ENCODE data around the gene NXPH3.
"Not testable (repeated sequence)": the region's sequence is repeated elsewhere in the genome, so short reads cannot be mapped to it uniquely, and the experiment has no call there.

The NXPH3 gene

DNA sequence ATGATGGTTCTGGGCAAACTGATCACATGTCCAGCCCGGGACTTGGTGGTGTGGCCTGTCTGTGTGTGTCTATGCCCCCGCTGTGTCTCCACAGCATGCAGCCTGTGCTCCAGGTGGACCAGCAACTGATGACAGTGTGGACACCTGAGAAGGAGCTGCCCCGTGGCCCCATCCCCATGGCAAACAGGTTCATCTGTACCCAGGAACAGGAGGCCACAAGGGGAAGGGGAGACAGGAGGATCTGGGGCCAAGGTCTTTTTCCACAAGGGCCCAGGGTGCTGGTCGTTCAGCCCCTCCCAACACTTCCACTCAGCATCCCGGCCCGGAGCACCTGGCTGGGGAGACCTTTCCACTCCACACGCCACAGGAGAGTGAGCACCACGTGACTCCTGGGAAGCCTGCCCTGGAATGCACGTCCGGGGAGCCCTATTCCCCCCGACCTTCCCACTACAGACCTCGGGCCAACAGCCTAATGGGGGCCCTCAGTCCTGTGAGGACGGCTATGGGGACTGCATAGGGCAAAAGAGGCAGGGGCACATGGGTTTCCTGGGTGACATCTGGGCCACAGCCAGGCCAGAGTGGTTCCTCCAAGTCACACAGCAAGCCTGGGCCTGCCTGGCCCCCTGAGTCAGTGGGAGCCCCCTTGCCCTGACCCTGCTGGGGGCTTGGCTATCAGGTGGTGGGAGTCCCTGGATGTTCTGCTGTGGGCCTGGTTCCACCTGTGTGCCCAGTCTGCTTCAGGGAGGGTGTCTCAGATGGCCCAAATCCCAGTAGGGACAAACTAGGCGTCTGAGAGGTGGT, 20.8 kb upstream of the NXPH3 start:
- no peak for DNase-seq (ENCODE audit: low spot score)

DNA sequence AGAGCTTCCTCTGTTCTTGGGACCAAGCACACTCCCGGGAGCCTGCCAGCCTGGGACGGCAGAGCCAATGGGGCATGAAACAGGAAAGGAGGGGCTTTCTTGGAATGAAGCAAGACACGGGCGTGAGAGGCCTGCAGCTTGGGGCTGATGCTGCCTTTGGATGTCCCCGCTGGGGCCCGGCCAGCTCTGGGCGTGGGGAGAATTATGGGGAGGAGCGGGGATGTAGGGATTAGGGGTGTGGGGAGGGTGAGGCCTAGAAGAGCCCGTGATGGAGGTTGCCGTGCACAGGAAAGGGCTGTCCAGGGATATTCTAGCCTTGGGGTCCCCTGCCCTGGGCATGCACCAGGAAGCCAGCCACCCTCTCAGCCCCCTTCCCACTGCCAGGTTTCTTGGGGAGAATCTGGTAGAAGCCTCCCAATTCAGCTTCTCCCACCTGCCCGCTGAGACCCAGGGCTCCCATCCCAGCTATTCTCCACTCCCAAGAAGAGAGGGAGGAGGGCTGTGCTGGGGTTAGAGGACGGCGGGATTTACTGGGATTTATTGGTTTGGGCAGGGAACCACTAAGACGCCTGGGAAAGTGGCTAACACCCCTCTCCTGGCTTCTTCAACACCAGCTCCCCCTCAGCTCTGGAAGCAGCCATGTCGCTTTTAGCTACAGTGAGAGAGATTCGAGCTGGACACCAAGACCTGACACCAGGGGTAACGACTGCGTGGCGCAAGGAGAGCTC, 20.0 kb upstream of the NXPH3 start:
- DNase-seq (ENCODE audit: low spot score): no peak

DNA sequence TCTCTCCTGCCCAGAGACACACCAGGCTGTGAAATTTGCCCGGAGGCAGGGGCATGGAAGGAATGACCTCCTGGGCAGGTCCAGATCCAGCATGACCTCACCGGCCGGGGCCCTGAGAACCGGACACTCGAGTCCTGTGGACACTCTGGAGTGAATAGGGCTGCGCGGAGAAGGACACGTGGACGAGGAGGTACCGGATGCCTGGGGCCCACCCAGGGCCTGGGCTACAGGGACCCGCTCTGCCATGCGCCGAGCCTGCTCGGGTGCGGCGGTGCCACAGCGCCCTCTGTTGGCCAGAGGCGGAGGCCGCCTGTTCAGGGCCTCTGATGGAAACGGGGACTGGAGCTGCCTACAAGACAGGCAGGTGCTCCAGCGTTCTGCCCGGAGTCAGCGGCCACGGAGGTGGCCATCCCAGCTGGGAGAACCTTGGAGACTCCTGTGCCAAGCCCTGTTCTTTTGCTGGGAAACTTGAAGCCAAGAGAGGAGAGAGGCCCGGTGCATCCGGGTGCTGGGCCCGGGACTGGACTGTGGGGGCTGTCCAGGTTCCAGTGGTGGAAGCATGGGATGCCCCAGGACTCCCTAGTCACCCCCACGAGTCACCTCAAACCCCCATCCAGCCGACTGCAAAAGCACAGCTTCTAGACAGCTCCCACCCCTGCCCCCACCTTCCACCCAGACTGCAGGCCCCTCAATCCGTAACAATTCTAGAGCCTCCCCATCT, 19.3 kb upstream of the NXPH3 start:
- peak; percentile 38 for DNase-seq (ENCODE audit: low spot score)

DNA sequence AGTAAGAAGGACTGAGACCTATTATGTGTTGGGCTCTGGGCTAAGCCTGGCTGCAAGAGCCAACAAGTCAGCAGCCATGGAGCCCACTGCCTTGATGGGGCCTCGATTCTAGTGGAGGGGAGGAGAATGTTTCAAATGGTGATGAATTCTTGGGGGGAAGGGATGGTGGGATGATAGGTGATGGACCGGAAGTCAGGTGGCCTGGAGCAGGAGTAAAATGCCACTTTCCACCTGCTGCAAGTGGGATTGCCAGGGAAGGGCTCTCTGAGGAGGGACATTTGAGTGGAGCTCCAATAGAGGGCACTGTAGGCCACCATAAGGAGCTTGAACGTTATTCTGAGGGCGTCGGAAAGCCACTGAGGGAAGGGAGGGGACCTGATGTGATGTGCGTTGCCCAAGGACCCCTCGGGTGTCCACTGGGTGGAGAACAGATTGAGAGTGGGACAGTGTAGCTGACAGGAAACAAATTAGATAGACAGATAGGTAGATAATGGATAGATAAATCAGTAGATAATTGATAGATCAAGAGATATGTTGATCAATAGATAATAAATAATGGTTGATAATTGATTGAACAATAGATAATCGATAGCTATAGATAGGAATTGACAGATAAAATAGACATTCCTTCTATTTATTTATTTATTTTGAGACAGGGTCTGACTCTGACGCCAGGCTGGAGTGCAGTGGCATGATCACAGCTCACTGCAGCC, 18.2 kb upstream of the NXPH3 start:
- peak; percentile 30 for DNase-seq (ENCODE audit: low spot score)

DNA sequence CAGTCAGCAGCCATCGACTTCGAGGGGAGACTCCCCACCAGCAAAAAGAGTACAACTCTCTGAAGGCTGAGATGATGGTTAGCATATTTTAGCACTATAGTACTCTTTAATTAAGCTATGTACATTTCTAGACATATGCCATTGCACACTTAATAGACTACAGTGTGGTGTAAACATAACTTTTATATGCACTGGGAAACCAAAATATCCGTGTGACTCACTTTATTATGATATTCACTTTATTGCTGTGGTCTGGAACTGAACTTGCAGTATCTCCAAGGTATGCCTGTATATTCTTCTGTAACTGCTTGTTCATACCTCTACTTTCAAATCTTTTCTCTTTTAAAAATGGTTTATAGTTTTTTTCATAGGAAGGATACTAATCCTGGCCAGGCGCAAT, 11.0 kb upstream of the NXPH3 start:
- DNase-seq (ENCODE audit: low spot score): no peak

DNA sequence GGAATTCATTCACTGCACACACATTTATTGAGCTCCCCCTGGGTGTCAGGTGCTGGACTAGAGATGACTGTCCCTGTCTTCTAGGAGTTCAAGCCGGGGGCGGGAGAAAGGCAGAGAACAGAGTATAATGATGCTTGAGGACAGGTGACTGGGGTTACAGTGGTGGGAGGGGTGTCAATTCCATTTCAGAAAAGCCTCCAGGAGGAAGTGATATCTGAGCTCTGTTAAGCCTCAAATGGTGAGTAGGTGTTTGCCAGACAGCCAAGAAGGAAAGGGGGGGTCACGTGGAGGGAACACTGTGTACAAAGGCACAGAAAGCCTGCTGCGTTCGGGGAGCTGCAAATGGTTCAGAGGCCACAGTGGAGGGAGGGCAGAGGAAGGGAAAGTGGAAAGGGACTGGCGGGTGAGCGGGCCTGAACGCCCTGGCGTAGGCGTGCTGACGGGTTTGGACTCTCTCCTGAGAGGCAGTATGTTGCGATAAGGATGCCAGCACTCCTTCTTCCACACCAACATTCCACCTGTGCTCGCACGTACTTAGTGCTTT, 9.7 kb upstream of the NXPH3 start:
- DNase-seq (ENCODE audit: low spot score): no peak

DNA sequence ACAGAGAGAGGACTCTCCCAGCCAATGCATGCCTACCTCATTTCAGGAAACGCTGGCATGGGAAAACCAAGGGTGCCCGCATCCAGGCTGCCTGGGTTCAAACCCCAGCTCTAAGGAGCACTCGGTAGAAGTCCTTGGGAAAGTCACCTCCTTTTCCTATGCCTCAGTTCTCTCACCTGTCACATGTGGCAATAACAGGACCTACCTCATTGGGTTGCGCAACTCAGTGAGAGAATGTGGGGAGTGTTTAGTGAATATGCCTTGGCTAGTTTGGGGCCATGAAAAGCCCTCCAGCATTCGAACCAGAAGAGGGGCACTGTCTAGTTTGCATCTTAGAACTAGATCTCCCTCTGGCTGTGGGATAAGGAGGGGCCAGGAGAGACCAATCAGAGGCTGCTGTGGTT, 9.0 kb upstream of the NXPH3 start:
- no peak for DNase-seq (ENCODE audit: low spot score)

DNA sequence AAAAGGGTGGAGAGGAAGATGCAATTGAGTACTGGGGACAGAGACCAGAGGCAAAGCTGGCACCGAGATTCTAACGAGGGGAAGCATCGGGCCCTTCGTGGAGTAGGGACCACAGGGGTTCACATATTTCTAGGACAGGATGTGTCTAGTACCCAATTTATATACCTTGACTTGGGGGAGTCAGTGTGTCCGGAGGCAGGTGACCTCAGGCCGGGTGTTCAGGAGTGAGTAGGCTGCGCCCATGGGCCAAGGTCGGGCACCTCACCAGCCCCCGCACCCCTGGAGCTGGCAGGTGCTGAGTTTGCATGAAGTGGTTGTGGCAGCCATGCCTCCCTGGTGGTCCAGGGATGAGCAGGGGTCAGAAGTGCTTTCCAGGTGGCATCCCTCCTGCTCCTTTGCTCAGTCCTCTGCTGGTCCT, 8.6 kb upstream of the NXPH3 start:
- DNase-seq (ENCODE audit: low spot score): no peak

DNA sequence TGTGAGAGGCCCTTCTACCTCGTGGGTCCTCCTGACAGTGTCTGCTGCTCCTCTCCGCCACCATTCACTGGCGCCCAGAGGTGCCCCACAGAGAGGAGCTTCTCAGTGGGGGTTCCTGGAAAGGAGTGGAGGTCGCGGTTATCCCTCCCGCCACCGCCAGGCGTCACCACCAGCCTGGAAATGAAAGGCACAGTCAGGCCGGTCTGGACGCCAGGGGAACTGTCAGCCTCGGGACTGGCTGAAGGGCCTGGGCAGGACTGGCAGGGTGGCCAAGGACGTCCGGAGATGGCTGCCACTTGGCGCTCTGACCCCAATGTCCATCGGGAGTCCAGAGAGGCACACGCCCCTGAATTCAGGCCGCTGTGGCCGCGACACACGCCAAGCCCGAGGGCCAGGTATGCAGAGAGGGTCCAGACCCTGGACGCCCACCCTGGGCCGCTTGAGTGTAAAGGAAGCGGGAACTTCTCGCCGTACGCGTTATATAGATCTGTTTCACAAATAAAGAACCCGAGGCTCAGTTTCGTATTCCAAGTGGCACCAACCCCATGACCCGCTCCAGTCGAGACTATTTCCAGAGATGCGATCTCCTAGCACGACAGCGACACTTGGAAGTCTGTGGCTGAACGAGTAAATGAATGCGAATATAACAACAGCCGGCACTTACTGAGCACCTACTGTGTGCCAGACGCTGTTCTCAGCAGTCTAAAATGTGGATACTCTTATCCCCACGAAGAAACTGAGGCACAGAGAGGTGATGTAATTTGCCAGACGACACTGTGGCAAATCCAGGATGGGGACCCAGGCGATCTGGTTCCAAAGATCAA, 7.6 kb upstream of the NXPH3 start:
- peak; percentile 74 for DNase-seq (ENCODE audit: low spot score)

DNA sequence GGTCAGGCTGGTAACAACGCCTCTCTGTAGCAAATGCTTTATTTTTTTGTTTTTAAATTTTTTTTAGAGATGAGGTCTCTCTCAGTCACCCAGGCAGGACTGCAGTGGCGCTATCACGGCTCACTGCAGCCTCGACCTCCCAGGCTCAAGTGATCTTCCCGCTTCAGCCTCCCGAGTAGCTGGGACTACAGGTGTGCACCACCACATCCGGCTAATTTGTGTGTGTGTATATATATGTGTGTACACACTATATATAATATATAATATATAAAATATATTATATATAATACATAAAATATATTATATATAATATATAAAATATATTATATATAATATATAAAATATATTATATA, 7.0 kb upstream of the NXPH3 start:
- DNase-seq (ENCODE audit: low spot score): not testable (repeated sequence)

DNA sequence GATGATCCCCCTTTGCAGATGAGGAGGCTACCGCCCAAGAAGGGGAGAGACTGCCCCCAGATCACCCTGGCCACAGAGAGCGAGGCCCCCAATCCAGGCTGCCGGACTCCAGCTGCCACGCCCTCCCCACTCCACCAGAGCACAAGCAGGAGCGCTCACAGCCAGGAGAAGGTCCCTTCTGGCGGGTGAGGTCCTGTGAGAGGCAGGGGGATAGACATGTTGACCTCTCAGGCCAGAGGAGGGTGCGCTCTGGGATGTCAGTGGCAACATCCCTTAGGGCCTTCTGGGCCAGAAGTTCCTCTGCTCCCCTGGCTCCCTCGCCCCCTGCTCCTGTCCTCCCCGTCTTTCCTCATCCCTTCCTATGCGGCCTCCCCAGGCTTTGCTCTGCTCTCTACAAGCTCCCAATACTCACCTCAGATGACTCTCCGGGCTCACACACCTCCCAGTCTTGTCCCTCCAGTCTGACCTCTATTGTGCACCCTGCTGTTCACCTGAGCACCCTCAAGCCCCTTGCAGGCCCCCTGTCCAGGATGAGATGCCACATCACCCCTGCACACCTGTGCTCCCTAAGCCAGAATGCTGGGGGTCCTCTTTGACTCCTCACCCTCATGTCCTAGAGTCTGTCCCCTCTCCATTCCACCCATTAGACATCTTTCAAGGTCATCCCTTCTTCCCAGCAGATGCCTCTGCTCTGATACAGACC, 5.0 kb upstream of the NXPH3 start:
- DNase-seq (ENCODE audit: low spot score): no peak

DNA sequence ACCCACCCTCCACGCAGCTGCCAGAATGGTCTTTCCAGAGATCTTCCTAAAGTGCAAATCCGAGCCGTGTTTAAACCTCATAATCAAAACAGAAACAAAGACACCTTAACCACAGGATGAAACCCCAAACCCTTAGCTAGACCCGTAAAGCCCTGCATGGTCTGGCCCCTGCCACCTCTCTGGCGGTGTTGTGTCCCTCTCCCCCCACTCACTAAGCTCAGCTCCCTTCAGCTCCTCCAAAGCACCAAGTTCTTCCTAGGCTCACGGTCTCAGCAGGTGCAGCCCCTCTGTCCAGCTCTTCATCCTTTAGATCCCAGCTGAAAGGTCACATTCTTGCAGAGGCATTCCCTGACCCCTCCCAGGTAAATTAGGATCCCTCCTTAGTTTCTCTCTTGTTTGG, 4.4 kb upstream of the NXPH3 start:
- DNase-seq (ENCODE audit: low spot score): no peak

DNA sequence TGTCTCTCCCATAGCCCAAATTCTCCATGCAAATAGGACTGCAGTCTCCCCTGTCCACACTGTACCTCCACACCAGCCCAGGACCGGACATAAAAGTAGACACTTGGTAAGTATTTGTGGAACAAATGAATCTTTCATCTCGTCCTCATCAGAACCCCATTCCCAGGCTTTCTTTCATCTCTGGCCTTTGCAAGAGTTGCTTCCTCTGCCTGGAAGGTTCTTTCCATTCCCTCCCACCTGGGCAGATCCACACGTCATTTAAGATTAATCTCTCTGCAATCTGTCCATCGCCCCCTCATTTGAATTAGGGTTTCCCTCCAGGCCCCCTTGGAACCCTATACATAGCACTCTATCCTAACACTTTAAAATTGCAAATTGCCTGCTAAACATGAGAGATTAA, 3.9 kb upstream of the NXPH3 start:
- DNase-seq (ENCODE audit: low spot score): no peak

DNA sequence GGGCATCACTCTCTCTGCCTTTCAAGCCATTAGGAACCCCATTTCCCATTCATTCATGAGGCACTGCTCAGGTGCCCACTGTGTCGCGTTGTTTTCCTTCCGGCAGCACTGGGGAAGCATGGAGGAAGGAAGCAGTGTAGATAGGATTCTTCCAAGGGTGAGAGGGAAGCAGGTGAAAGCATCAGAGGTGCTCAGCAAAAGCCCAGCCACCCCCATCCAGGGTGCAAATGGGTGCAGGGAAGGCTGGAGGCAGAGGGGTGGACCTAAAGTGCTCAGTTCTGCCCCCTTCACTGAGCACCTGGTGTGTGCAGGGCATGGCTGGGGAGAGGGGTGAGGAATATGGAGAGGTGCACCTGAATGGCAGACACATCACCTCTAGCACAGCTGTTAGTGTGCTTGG, 3.4 kb upstream of the NXPH3 start:
- no peak for DNase-seq (ENCODE audit: low spot score)

DNA sequence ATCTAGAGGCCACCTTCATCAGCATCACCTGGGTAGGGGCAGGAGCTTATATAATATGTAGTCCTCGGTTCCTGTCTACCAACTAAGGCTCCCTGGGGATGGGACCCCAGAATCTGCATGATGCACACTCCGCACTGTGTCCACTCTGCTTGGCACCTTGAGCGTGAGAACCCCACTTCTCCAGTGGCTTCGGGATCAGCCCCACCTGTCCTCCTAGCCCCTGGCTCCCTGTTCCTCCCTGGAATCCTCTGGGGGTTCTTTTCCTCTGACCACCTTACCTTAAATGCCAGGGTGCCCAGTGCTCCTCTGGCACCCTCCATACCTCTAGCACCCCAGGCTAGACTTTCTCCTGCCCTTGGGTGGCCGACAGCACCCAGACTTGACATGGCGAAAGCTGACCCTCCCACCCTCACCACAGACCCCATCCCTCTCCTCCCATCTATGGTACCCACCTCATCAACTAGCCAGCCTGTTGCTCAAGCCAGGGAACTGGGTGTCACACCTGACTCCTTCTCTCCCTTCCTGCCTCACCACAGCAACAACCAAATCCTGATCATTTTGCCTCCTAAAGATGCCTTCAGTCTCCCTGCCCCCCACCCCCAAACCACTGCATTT, 2.8 kb upstream of the NXPH3 start:
- DNase-seq (ENCODE audit: low spot score): no peak

DNA sequence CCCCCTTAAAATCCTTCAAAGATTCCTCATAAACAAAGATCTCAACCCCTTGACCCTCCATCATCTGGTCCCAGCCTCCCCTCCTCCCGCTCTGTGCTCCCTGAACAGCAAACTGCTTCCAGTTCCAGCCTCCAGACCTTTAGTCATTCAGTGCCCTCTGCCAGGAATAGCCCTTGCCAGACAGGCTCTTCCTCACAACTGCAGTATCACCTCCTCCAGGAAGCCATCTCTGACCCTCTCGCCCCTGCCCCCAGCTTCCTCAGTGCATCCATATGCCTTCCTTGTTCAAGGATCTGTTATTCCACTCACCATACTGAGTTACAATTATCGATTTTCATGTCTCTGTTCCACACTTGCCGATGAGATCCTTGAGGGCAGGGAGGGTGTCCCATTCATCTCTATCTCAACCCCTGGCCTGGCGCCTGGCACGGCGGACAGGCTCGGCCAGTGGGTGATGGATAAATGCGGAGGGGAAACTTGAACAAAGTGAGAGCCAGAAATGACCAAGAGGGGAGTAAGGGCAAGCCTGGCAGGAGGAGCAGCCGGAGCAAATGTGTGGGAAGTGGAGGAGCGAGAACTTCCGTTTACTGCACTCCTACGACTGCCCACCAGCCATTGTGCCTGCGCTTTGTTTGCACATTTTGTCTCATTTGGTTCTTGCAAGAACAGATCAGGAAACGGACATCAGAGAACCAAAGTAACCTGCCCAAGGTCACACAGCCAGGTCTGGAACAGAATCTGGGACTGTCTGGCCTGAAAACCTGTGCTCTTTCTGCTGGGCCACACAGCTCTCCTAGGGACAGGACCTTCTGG, 2.0 kb upstream of the NXPH3 start:
- no peak for DNase-seq (ENCODE audit: low spot score)

DNA sequence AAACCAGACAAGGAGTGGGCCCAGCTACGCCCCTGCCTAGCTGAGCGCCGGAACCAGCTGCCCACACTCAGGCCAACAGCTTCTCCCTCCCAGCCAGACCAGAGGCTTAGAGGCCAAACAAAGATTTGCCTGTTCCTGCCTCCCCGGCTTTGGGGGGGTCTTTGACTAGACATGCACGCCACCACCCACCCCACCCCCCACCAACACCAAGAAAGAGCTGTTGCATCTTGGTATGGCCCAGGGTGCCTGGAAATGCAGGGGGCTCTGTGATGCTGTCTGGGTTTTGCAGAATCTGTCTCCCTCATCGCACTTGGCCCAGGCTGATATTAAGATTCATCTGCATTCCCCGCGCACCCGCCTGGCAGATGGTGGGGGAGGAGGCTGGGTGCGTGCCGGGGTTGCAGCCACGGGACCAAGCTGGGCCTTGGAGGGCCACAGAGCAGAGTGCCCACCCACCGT, 1.3 kb upstream of the NXPH3 start:
- peak; percentile 52 for DNase-seq (ENCODE audit: low spot score)

DNA sequence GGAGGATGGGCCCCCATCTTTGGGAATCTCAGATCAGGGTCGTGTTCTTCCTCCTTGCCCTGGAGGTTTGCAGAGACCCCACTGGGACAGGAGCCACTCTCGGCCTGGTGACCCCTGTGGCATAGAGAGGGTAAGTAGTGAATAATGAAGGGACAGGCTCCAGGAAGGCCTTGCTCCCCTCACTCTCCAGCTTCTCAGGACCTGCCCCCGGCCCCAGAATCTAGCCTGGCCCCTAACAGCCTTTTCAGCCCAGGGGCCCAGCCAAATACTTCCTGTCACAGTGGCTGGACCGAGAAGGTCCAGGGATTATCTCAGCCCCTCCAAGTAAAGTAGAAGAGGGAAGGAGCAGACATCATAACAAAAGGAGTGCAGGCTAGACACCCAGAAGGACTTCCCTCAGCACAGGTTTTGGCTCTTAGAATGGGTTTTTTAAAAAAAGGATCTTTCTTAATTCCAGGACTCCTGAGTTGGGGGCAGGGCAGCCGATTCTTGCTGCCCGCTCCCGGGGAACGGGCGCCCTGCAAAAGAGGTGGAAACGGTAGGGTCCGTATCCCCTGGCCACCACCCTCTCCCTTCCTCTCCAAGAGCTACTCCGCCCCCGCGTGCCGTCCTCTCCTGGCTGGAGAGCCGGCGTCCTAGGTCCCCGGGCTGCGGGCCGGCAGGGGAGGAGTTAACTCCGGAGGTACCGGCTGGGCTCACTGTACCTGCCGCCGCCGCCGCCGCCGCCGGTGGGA, 559 bp upstream of the NXPH3 start:
- DNase-seq (ENCODE audit: low spot score): no peak

Measured in pons (tissue), 1 donor.